GM18858 (cell line): ENCODE measurements around the gene CIART.
"Not testable (repeated sequence)": the region's sequence is repeated elsewhere in the genome, so short reads cannot be mapped to it uniquely, and the experiment has no call there.

ENCODE experiments used
- ATAC-seq: cut with Tn5 transposase; IDR thresholded peaks from one replicate; pipeline ENCODE4 v1.9.1; 2021; ENCODE audit not compliant: unreplicated experiment

The CIART gene

GRCh38 chr1:150302338-150302737, 20.0 kb downstream of the CIART start:
- ATAC-seq: no peak

- no peak for ATAC-seq
Observed at GRCh38 chr1:150302902-150303301, 20.5 kb downstream of the CIART start.

- ATAC-seq: not testable (repeated sequence)
Observed at GRCh38 chr1:150308585-150308984, 26.2 kb downstream of the CIART start.

GRCh38 chr1:150309758-150310508, 27.6 kb downstream of the CIART start:
- ATAC-seq: no peak

- ATAC-seq: no peak
Observed at GRCh38 chr1:150311762-150312161, 29.4 kb downstream of the CIART start.

GRCh38 chr1:150314691-150315090, 32.3 kb downstream of the CIART start:
- ATAC-seq: not testable (repeated sequence)

GRCh38 chr1:150320667-150320978, 38.3 kb downstream of the CIART start:
- ATAC-seq: no peak

GRCh38 chr1:150321826-150322166, 39.4 kb downstream of the CIART start:
- no peak for ATAC-seq

- no peak for ATAC-seq
Observed at GRCh38 chr1:150322310-150322709, 40.0 kb downstream of the CIART start.

- no peak for ATAC-seq
Observed at GRCh38 chr1:150332651-150333290, 50.4 kb downstream of the CIART start.
